PC-3 (cell line): ENCODE measurements around the gene AGER.

ENCODE experiments used
- CTCF ChIP-seq: fragments of 300-600 bp; sonication (generic); conservative IDR thresholded peaks from 2 replicates; pipeline ENCODE4 v1.5.1; 2017; ENCODE audit warnings: antibody characterized with exemption, low read depth, mild to moderate bottlenecking, low read length
- EZH2 ChIP-seq: fragments of 300-600 bp; sonication (generic); IDR thresholded peaks from one replicate; pipeline ENCODE4 v1.6.1; 2017; ENCODE audit warnings: antibody characterized with exemption, mild to moderate bottlenecking, low read length; ENCODE audit not compliant: unreplicated experiment
- EZH2phosphoT487 ChIP-seq: fragments of 300-600 bp; sonication (generic); IDR thresholded peaks from 2 replicates; pipeline ENCODE4 v1.6.1; 2018; ENCODE audit warnings: mild to moderate bottlenecking, antibody characterized with exemption, low read length, borderline replicate concordance

- no peak for TF ChIP-seq CTCF
- TF ChIP-seq EZH2, result no peak
- TF ChIP-seq EZH2phosphoT487, result no peak
Observed at GRCh38 chr6:32167154-32167760, 16.8 kb downstream of the AGER start.
